Naive B cell (primary cell): ENCODE data around the gene NPDC1. TPM values are rescaled to one million over a fixed set of nuclear protein-coding genes. Genes with fewer than 3 reads are reported as not detected.

Source experiments
- ATAC-seq, 2 donors: fragments of 150-1000 bp; cut with Tn5 transposase; 2 replicates each; pipeline ENCODE4 v1.10.0; 2021; ENCODE audit warnings: low read depth in 2 of 2, mild to moderate bottlenecking in 2 of 2, moderate library complexity in 2 of 2
- DNase-seq: peaks from one replicate; pipeline ENCODE4 v3.0.0; 2022
- H3K27ac Mint-ChIP-seq, 6 donors: one replicate each; pipeline ENCODE4 v1.8.0; 2020 to 2022; ENCODE audit warnings: mild to moderate bottlenecking in 6 of 6, mixed read lengths in 6 of 6, moderate library complexity in 5 of 6, inconsistent platforms in 2 of 6
- H3K27me3 Mint-ChIP-seq, 3 donors: one replicate each; pipeline ENCODE4 v1.8.0; 2021 to 2022; ENCODE audit warnings: mixed read lengths in 3 of 3, mild to moderate bottlenecking in 1 of 3
- H3K36me3 Mint-ChIP-seq, 2 donors: one replicate each; pipeline ENCODE4 v1.8.0; 2020 to 2022; ENCODE audit warnings: mixed read lengths in 2 of 2, inconsistent platforms in 1 of 2, mild to moderate bottlenecking in 1 of 2
- H3K4me1 Mint-ChIP-seq, 3 donors: one replicate each; pipeline ENCODE4 v1.8.0; 2020 to 2022; ENCODE audit warnings: mixed read lengths in 3 of 3, inconsistent platforms in 1 of 3, mild to moderate bottlenecking in 1 of 3, moderate library complexity in 1 of 3
- H3K4me3 Mint-ChIP-seq, 8 donors: one replicate each; pipeline ENCODE4 v1.8.0; 2020 to 2022; ENCODE audit warnings: mild to moderate bottlenecking in 8 of 8, mixed read lengths in 8 of 8, moderate library complexity in 8 of 8, inconsistent platforms in 2 of 8
- H3K9me3 Mint-ChIP-seq, 7 donors: one replicate each; pipeline ENCODE4 v1.8.0; 2020 to 2022; ENCODE audit warnings: mixed read lengths in 7 of 7, mild to moderate bottlenecking in 5 of 7, inconsistent platforms in 2 of 7, moderate library complexity in 1 of 7
- polyA plus RNA-seq, 6 donors: library from polyadenylated mRNA; unstranded; fragments of 300-500 nt; fragmentation: Illumina TruSeq; gene quantifications; one replicate each; pipeline ENCODE4 v1.2.3, GENCODE V29; 2021; ENCODE audit warnings: low read depth in 6 of 6

Gene NPDC1
- polyA plus RNA-seq, 6 donors from 2014 or later: 0.68 TPM; not detected in 5

DNA sequence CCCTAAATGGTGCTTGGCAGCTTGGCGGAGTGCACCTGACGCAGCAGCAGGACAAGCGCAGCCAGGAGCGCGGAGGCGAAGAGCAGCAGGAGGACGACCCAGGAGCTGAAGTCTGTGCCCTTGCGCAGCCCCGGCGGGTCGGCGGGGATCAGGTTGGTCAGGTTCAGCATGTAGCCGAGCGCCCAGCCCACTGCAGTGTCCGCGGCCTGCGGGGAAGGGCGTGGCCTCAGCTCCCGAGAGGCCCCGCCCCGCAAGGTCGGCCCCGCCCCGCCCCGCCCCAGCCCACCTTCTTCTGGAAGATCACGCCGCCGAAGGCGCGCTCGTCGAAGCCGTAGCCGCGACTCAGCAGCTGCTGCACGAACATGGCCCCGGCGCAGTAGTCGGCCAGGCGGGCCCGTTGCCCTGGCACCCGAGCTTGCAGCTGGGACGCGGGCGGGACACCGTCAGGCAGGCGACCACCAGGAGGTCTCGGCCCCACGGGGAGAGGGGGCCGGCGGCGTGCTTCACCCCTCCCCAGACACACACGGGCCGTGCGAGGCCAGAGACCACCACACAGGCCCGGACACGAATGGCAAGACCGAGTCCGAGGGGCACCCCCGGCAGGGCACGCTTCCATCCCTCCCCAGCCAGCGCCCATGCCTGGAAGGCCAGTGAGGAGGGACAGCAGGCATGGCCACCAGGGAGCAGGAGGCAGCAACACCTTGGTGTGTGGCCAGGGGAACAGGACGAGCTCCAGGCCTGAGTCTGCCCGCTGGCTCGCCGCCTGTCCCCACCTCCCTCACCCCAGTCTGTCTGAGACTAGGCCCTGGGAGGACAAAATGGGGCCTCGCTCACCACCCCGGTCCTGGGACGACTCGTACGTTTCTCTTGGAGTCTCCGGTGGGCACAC, 2.9 kb upstream of the NPDC1 start:
- Mint-ChIP-seq H3K9me3 (no peaks in the 10 kb centered on the region), H3K27me3 (peaks cover 9 to 75% (median 24%) of the 10 kb centered on the region in 3 donors), H3K27ac (peak overlapping the region in 1 of 6 donors; percentile 79), H3K36me3 (no peaks in the 10 kb centered on the region), H3K4me1 (peaks cover 9 to 20% (median 17%) of the 10 kb centered on the region in 3 donors), H3K4me3 (no peak overlapping the region)
- ATAC-seq: no peak
- DNase-seq: no peak

DNA sequence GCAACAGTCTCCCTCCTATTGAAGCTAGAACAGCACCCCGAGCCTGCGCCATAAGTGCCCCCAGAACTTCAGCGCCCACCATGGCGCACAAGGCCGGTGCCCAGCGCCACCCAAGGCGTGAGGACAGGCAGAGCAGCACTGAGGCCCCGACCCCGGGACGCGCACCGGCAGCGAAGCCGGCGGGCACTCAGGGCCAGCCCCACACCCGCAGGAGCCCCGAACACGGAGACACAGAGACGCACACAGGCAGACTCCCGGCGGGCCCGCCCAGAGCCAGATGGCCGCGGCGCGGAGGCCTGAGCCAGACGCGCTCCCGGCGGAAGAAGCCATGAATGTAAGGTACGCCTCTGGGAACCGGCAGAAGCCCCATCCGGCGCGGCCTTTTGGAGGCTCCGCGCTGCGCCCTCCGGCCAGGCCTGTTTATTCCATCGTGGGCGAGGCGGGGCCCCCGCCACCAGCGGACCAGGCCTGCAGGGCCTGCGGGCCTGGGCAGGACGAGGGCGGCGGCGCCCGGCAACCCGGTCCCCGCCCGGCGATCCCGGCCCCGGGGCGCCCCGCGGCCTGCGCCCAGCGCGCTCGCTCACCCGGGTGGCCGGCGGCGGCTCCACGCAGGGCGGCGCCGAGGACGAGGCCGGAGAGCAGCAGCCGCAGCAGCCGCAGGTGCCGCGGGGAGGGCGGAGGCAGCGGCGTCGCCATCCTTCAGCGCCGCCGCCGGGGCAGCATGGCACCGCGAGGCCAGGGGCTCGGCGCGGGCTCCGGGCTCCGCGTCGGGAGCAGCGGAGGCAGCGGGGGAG, 486 bp downstream of the NPDC1 start:
- Mint-ChIP-seq H3K27me3 (peaks cover 9 to 74% (median 21%) of the 10 kb centered on the region in 3 donors), H3K27ac (no peak overlapping the region), H3K4me1 (peaks cover 9 to 20% (median 17%) of the 10 kb centered on the region in 3 donors), H3K9me3 (no peaks in the 10 kb centered on the region), H3K4me3 (peak overlapping the region in 3 of 8 donors; percentile 9 to 48 (median 39)), H3K36me3 (no peaks in the 10 kb centered on the region)
- ATAC-seq (no peak), DNase-seq (no peak)

DNA sequence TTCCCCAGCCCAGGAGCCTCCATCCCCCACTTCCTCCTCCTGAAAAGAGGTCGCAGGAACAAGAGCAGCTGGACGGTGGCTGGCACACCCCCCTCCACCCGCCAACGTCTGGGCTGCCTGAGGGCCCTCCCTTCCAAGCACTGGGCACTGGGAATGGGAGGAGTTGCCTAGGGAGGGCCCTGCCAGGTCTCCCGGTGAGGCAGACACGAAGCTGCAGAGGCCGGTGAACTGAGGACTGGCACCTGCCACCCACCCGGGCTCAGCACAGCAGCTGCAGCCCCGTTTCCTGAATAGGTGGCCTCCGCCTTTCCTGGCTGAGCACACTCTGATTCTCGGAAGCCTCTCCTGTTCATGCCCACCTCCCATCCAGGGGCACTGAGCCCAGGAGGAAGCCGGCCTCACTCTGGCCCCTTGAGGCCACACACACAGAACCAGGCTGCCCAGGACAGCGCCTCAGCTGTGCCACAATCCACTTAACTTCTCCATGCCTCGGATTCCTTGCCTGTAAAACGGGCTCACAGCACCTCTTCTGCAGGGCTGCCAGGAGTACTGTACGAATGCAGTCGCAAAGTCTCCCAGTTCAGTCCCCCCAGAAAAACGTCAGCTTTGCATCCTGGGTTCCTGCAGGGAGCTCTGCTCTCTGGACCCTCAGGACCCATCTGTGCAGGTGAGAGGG, 1.3 kb downstream of the NPDC1 start:
- Mint-ChIP-seq H3K27me3 (peaks cover 9 to 66% (median 20%) of the 10 kb centered on the region in 3 donors), H3K4me1 (peaks cover 9 to 20% (median 17%) of the 10 kb centered on the region in 3 donors), H3K9me3 (no peaks in the 10 kb centered on the region), H3K36me3 (no peaks in the 10 kb centered on the region), H3K27ac (no peak overlapping the region), H3K4me3 (peak overlapping the region in 5 of 8 donors; percentile 35 to 51 (median 42))
- DNase-seq (no peak), ATAC-seq (no peak)

DNA sequence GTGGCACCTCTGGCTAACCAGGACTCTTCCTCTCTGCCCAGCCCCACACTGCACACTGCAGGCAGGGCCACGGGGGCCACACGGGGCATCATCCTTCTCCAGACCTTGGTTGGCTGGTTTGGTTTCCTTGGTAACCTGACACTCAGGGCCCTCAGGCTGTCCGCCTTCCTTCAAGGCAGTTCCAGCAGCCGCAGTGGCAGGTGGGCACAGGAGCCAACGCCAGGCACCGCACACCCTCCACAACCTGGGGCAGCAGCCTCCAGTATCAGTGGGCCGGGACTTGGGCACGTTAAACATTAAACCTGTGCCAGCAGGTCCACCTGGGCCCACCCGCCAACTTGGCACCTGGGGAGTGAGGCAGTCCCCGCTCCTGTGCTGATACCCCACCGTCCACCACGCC, 1.9 kb downstream of the NPDC1 start:
- no peaks in the 10 kb centered on the region for H3K9me3 Mint-ChIP-seq
- no peak overlapping the region for H3K4me3 Mint-ChIP-seq
- no peaks in the 10 kb centered on the region for H3K36me3 Mint-ChIP-seq
- peaks cover 9 to 18% (median 17%) of the 10 kb centered on the region in 3 donors for H3K4me1 Mint-ChIP-seq
- DNase-seq: no peak
- peaks cover 9 to 63% (median 16%) of the 10 kb centered on the region in 3 donors for H3K27me3 Mint-ChIP-seq
- H3K27ac Mint-ChIP-seq: no peak overlapping the region
- ATAC-seq: no peak

DNA sequence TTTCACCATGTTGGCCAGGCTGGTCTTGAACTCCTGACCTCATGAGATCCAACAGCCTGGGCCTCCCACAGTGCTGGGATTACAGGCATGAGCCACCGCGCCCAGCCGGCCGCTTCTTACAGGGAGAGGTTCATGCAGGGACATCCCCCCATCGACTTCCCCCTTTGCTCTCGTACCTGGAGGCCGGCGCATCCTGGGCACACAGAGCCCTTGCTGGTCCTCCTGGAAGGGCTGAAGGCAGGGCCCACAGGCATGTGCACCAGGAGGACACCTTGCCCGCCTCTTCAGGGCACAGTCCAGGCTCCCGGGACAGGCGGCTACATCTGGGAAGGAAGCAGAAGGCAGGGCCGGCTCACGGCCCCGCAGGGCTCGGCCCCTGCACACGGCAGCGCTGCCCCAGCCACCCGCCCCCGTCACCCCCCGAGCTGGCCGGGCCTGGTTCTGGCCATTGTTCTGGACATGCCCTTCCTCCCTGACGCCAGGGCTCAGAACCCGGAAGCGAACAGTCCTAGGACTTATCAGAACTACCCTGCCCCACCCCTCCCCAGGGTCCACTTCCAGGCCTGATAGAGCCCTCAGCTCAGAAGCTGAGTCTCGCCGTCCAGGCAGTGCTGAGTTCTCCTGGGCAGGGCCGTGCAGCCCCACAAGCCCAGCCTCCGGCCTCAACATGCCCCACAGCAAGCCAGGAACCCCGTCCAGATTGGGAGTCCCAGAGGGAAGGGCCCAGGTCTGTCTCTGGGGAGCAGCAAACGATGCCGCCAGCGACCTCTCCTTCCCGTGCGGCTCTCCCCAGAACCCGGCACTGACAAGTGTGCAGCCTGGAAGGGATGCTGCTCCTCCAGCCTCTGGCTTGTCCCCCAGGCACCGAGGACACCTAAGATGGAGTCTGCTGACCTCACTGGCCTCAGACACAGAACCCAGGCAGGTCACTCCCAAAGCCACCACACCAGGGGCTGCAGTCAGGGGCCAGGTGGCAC, 2.9 kb downstream of the NPDC1 start:
- ATAC-seq (no peak), DNase-seq (no peak)
- H3K4me1 Mint-ChIP-seq: peaks cover 9 to 18% (median 17%) of the 10 kb centered on the region in 3 donors
- H3K9me3 Mint-ChIP-seq: no peaks in the 10 kb centered on the region
- no peak overlapping the region for H3K27ac Mint-ChIP-seq
- H3K36me3 Mint-ChIP-seq: no peaks in the 10 kb centered on the region
- no peak overlapping the region for H3K4me3 Mint-ChIP-seq
- peaks cover 9 to 66% (median 16%) of the 10 kb centered on the region in 3 donors for H3K27me3 Mint-ChIP-seq

DNA sequence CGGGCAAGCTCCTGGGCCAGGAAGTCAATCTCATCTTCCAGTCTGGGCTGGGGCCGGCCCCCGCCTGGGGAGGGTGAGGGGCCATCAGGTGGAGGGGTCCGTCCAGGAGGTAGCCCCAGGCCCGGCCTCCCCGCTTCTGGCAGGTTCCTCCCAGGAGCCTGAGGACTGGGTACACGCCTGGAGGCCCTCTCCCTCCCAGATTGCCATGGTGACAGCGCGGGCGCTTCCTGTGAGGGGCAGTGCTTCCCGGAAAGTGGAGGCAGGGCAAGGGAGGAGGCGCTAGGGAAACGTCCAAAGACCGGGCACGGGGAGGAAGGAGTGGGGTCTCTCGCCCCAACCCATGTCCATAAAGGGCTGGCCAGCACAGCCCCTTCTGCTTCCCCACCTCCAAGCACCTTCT, 4.9 kb downstream of the NPDC1 start:
- H3K36me3 Mint-ChIP-seq: no peaks in the 10 kb centered on the region
- H3K4me3 Mint-ChIP-seq: no peak overlapping the region

DNA sequence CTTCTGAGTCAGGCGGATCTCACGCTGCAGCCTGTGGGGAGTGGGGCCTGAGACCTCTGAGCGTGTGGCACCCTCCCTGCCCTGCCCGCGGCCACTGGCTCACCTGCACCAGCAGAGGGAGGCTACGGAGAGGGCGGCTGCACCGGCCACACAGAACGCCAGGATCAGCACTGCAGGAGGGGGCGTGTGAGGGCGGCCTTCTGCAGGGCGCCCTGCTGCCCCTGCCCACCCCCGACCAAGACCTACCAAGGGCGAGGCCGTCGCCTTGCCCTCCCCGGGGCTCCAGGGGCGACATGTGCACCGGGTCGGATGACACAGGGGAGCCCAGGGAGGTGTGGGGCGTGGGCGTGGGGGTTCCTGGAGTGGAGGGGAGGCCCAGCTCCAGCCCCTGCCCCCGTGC, 5.4 kb downstream of the NPDC1 start:
- H3K27me3 Mint-ChIP-seq: peaks cover 4 to 47% (median 16%) of the 10 kb centered on the region in 3 donors
- ATAC-seq: no peak
- H3K4me3 Mint-ChIP-seq: no peak overlapping the region
- H3K27ac Mint-ChIP-seq: no peak overlapping the region
- no peaks in the 10 kb centered on the region for H3K36me3 Mint-ChIP-seq
- no peak for DNase-seq
- peaks cover 5 to 10% (median 8%) of the 10 kb centered on the region in 3 donors for H3K4me1 Mint-ChIP-seq
- H3K9me3 Mint-ChIP-seq: no peaks in the 10 kb centered on the region

More for the DNA sequence above, 4.9 kb downstream of the NPDC1 start:
- Mint-ChIP-seq H3K9me3 (no peaks in the 10 kb centered on the region), H3K4me1 (peaks cover 5 to 10% (median 8%) of the 10 kb centered on the region in 3 donors), H3K27ac (no peak overlapping the region), H3K27me3 (peaks cover 4 to 47% (median 16%) of the 10 kb centered on the region in 3 donors)
- DNase-seq: no peak
- no peak for ATAC-seq

DNA sequence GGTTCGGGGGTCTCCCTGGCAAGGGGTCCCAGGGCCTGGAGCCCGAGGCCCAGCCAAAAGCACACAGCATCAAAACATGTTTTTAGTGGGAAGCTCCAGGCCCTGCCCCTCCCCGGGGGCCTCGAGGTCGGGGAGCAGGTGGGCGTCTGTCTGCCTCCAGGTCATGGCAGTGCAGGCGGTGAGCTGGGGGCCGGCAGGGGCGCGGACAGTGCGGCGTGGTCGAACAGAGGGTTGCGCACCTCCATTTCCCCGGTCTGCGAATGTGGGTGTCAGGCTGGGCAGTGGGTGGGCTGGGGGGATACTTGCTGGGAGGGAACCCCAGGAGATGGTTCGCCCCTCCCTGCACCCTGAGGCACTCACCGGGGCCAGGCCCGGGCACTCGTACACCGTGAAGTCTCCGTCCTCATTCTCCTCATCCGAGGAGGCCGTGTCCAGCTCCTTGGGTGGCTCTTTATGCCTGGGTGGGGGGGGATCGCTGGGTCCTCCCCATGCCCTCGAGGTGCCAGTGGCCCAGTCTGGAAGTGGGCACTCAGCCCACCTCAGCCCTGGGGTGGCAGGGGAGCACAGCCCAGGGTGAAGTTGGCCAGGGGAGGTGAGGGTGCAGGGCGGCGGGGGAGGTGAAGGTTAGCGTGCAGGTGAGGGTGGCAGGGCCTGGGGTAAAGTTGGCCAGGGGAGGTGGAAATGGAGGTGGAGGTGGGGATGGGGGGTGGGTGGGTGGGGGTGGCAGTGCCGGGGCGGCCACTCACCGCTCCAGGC, 6.2 kb downstream of the NPDC1 start:
- ATAC-seq (no peak), DNase-seq (no peak)
- Mint-ChIP-seq H3K36me3 (no peaks in the 10 kb centered on the region), H3K4me1 (peaks cover 5 to 12% (median 5%) of the 10 kb centered on the region in 3 donors), H3K4me3 (no peak overlapping the region), H3K27ac (no peak overlapping the region), H3K9me3 (no peaks in the 10 kb centered on the region), H3K27me3 (peaks cover 1 to 46% (median 12%) of the 10 kb centered on the region in 3 donors)

DNA sequence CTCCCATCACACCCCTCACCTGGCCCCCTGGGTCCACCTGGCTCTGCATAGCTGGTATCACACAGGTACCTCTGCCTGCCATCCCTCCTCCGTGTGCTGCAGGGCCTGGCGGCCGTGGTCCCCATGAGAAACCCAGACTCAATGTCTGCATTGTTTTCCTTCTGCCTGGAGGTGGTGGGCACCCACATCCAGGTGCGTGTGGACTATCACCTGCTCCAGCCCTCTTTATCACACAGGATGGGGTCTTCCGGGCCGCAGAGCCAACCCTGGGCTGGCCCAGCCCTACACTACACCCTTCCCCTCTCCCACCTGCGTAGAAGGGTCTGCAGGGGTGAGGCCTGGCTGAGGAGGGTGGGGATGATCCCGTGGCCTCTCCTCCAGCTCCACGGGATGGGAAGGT, 7.1 kb downstream of the NPDC1 start:
- ATAC-seq (no peak), DNase-seq (no peak)
- no peak overlapping the region for H3K4me3 Mint-ChIP-seq
- H3K36me3 Mint-ChIP-seq: no peaks in the 10 kb centered on the region
- peaks cover 9 to 15% (median 10%) of the 10 kb centered on the region in 3 donors for H3K4me1 Mint-ChIP-seq
- H3K27ac Mint-ChIP-seq: no peak overlapping the region
- H3K9me3 Mint-ChIP-seq: no peaks in the 10 kb centered on the region
- peaks cover 0 to 37% (median 8%) of the 10 kb centered on the region in 3 donors for H3K27me3 Mint-ChIP-seq

DNA sequence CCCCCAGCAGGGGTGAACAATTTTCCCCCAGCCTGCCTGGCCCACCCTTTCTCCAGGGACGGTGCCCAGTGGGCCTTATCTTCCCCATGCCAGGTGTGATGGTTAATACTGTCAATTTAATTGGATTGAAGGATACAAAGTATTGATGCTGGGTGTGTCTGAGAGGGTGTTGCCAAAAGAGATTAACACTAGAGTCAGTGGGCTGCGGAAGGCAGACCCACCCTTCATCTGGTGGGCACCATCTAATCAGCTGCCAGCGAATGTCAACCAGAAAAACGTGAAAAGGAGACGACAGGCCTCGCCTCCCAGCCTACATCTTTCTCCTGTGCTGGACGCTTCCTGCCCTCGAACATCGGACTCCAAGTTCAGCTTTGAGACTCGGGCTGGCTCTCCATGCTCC, 8.5 kb downstream of the NPDC1 start:
- Mint-ChIP-seq H3K4me3 (no peak overlapping the region), H3K27me3 (peaks cover 0 to 23% (median 8%) of the 10 kb centered on the region in 3 donors), H3K9me3 (no peaks in the 10 kb centered on the region), H3K27ac (no peak overlapping the region), H3K4me1 (peaks cover 19 to 29% (median 23%) of the 10 kb centered on the region in 3 donors), H3K36me3 (no peaks in the 10 kb centered on the region)
- ATAC-seq: no peak
- DNase-seq: no peak

DNA sequence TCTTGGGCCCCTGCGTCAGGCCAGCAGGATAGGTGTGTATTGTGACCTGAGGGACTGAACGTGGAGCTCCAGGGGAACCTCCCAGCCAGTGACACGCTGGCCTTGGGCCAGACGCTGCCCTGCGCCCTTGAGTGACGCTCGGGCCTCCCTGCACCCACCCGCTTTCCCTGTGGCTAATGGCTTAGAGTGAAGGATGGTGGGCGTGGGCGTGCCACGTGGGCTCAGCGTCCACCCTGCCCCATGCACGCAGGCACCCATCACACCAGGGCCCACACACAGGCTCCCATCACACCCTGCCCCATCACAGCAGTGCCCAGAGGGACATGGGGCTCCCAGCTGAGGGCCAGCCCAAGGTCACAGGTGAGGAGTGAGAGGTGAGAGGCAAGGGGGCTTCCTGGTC, 8.9 kb downstream of the NPDC1 start:
- H3K27ac Mint-ChIP-seq: no peak overlapping the region
- H3K36me3 Mint-ChIP-seq: no peaks in the 10 kb centered on the region
- ATAC-seq (no peak), DNase-seq (no peak)
- H3K9me3 Mint-ChIP-seq: no peaks in the 10 kb centered on the region
- no peak overlapping the region for H3K4me3 Mint-ChIP-seq
- H3K4me1 Mint-ChIP-seq: peaks cover 23 to 33% (median 26%) of the 10 kb centered on the region in 3 donors
- peaks cover 0 to 21% (median 8%) of the 10 kb centered on the region in 3 donors for H3K27me3 Mint-ChIP-seq

DNA sequence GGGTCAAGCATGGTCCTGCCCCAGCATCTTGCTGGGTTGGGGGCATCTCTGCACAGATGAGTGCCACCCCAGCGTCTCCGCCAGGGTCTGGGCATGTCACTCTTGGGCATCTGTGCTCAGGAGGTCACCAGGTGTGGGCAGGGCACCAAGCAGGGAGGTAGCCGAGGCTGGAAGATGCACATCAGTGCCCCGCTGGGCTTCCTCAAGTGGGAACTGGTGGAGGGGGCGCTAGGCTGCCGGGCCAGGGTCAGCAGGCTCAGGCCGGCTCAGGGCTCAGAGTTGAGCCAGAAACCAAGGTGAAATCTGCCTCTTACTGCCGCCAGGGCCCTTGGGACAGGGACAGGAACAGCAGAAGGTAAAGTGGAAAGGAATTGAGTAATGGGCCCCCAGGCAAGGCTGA, 10.0 kb downstream of the NPDC1 start:
- Mint-ChIP-seq H3K4me1 (peaks cover 27 to 38% (median 31%) of the 10 kb centered on the region in 3 donors), H3K27ac (no peak overlapping the region), H3K27me3 (peaks cover 0 to 15% (median 8%) of the 10 kb centered on the region in 3 donors), H3K36me3 (no peaks in the 10 kb centered on the region), H3K4me3 (peak overlapping the region in 1 of 8 donors; percentile 22), H3K9me3 (no peaks in the 10 kb centered on the region)
- ATAC-seq: no peak
- DNase-seq: no peak
